ENCODE results near the gene TSC22D1. TPM values are rescaled to one million over a fixed set of nuclear protein-coding genes. Genes with fewer than 3 reads are reported as not detected.

TSC22D1 gene
- total and polyA plus RNA-seq, 2 of the 4 experiments (the other 2 are of a cell fraction) = 30.8 to 42.2 TPM

DNA sequence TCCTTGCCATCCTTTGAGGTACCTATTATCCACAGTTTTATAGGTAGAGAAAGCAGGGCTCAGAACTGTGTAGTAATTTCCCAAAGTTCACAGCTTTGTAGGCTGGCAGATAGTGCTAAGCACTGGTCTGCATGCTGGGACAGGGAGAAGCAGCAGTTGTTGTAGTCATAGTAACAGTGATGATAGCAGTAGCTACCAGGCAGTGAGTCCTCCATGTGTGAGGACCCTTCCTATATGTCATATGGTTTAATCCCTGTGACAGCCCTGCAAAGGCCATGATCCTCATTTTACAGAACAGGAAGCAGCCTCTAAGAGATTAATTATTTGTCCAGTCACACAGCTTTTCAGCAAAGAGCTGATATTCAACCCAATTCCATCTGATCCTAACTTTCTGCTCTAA is 181.5 kb downstream of the TSC22D1 start:
- Histone ChIP-seq H3K36me3 (ENCODE audit: control insufficient read depth, insufficient read depth, low read length) (no peaks in the 10 kb centered on the region), H2AK5ac (ENCODE audit: low read depth, low read length) (no peak overlapping the region), H3K4me1 (ENCODE audit: control insufficient read depth, insufficient read depth, low read length) (peaks cover 3% of the 10 kb centered on the region; the same call in 1 of the 2 replicates), H3K4ac (ENCODE audit: low read depth, low read length) (no peak overlapping the region), H3K18ac (ENCODE audit: low read depth, low read length) (no peak overlapping the region), H2BK15ac (ENCODE audit: low read depth, low read length) (no peak overlapping the region), H4K20me1 (ENCODE audit: insufficient read depth, low read length) (no peaks in the 10 kb centered on the region), H3K4me2 (ENCODE audit: low read depth, low read length) (no peak overlapping the region), H3K4me3 (ENCODE audit: insufficient read depth, low read depth, low read length) (no peak overlapping the region), H4K5ac (ENCODE audit: low read depth, low read length) (no peak overlapping the region), H3K9me1 (ENCODE audit: insufficient read depth, low read length) (0 out of 2 replicates have a peak, but pooled peaks cover 2% of the 10 kb centered on the region), H2BK5ac (ENCODE audit: low read depth, low read length, poor library complexity, severe bottlenecking) (no peak overlapping the region), H4K91ac (ENCODE audit: insufficient read depth, low read depth, low read length) (no peak overlapping the region), H2AK9ac (replicated peaks; ENCODE audit: low read depth, low read length, poor library complexity) (no peak overlapping the region), H3K79me1 (ENCODE audit: low read depth in 1 of 2, low read length in 2 of 2) (no peaks in the 10 kb centered on the region), H3K27me3 (ENCODE audit: control insufficient read depth, insufficient read depth, low read length) (peaks cover 7% of the 10 kb centered on the region), H3K9ac (ENCODE audit: low read depth, low read length) (no peak overlapping the region), H2AFZ (replicated peaks; ENCODE audit: low read length, poor library complexity) (no peak overlapping the region), H3K27ac (ENCODE audit: insufficient read depth, low read length) (no peak overlapping the region), H2BK20ac (ENCODE audit: low read depth, low read length) (no peak overlapping the region), H3K23ac (ENCODE audit: low read depth, low read length) (no peak overlapping the region), H3K56ac (ENCODE audit: extremely low read depth, insufficient read depth, low read length) (no peak overlapping the region), H4K8ac (ENCODE audit: low read depth in 2 of 2, low read length in 2 of 2) (no peak overlapping the region), H3K14ac (replicated peaks; ENCODE audit: low read depth, low read length) (no peak overlapping the region), H2BK120ac (ENCODE audit: low read depth, low read length) (no peak overlapping the region), H3K9me3 (ENCODE audit: control insufficient read depth, insufficient read depth, low read length) (no peaks in the 10 kb centered on the region)
- TF ChIP-seq CHD1 (IDR thresholded peaks at IDR 0.05; ENCODE audit: low read depth, low read length) (no peak), SMC3 (IDR thresholded peaks at IDR 0.05; ENCODE audit: low read depth, low read length) (no peak), NFE2L2 (IDR thresholded peaks at IDR 0.05; ENCODE audit: low read depth, low read length) (no peak), BHLHE40 (IDR thresholded peaks at IDR 0.05; ENCODE audit: low read depth, low read length) (no peak), MAFK (IDR thresholded peaks at IDR 0.05; ENCODE audit: low read depth, low read length) (no peak), MXI1 (IDR thresholded peaks at IDR 0.05; ENCODE audit: borderline replicate concordance, low read depth, low read length) (no peak), FOS (IDR thresholded peaks at IDR 0.05; ENCODE audit: low read depth, low read length) (no peak), POLR2A (IDR thresholded peaks at IDR 0.05; ENCODE audit: low read depth, low read length) (no peak), MAZ (IDR thresholded peaks at IDR 0.05; ENCODE audit: borderline replicate concordance, low read depth, low read length) (no peak), CTCF (conservative IDR thresholded peaks at IDR 0.05; ENCODE audit: low read depth, low read length) (no peak), CEBPB (IDR thresholded peaks at IDR 0.05; ENCODE audit: low read depth, low read length) (no peak), RFX5 (IDR thresholded peaks at IDR 0.05; ENCODE audit: low read depth, low read length) (no peak), USF2 (IDR thresholded peaks at IDR 0.05; ENCODE audit: low read depth, low read length) (no peak), ELK1 (IDR thresholded peaks at IDR 0.05; ENCODE audit: borderline replicate concordance, low read depth, low read length) (no peak), RCOR1 (IDR thresholded peaks at IDR 0.05; ENCODE audit: insufficient replicate concordance, low read length) (no peak)
- CTCF ChIA-PET = no interaction called here
- POLR2A ChIA-PET (ENCODE audit: unreplicated experiment) = no interaction called here
- no TSS peak for BruUV-seq (replicated peaks)
- dilution Hi-C loops (cut with HindIII; ENCODE audit: low sequenced_read_pairs, unreplicated experiment) (no loop called here), in situ Hi-C loops (cut with MboI; ENCODE audit: low sequenced_read_pairs) (no loop called here), intact Hi-C loops (cut with micrococcal nuclease) (no loop called here)
- ATAC-seq (ENCODE audit: low read depth) = peak; percentile 32; the same call in 1 of the 2 replicates
- DNase-seq = no peak

All from IMR-90 (cell line).